Lung (tissue), 12 donors: ENCODE data around the gene PRRX2. TPM values are rescaled to one million over a fixed set of nuclear protein-coding genes. Genes with fewer than 3 reads are reported as not detected.

ENCODE experiments used
- ATAC-seq: fragments of 200-7000 bp; cut with Tn5 transposase; one replicate; pipeline ENCODE4 v1.9.1; 2020; ENCODE audit warnings: moderate number of reproducible peaks; ENCODE audit not compliant: insufficient read depth, low FRiP score
- DNase-seq, 3 donors: peaks; one replicate each; pipeline ENCODE4 v3.0.0-alpha.2; 2013 to 2017
- H3K27ac ChIP-seq, 2 donors: one replicate each; pipeline ENCODE4 v1.5.1; 2013; ENCODE audit warnings: mild to moderate bottlenecking in 2 of 2, moderate library complexity in 2 of 2, control low read depth in 1 of 2, inconsistent platforms in 1 of 2, low read depth in 1 of 2, low read length in 1 of 2
- H3K27me3 ChIP-seq, 3 donors: one replicate each; pipeline ENCODE4 v1.5.1; 2013; ENCODE audit warnings: low read length in 2 of 3; ENCODE audit not compliant: control insufficient read depth in 3 of 3, insufficient read depth in 3 of 3
- H3K36me3 ChIP-seq, 4 donors: one replicate each; pipeline ENCODE4 v1.5.1; 2013; ENCODE audit warnings: low read length in 4 of 4, mild to moderate bottlenecking in 1 of 4, moderate library complexity in 1 of 4; ENCODE audit not compliant: control insufficient read depth in 4 of 4, insufficient read depth in 4 of 4
- H3K4me1 ChIP-seq, 5 donors: one replicate each; pipeline ENCODE4 v1.5.1; 2013; ENCODE audit warnings: low read length in 5 of 5, mild to moderate bottlenecking in 2 of 5, moderate library complexity in 1 of 5; ENCODE audit not compliant: control insufficient read depth in 5 of 5, insufficient read depth in 5 of 5
- H3K4me3 ChIP-seq: one replicate; pipeline ENCODE4 v1.5.1; 2013; ENCODE audit warnings: mild to moderate bottlenecking, control low read depth, moderate library complexity
- H3K9ac ChIP-seq, 2 donors: one replicate each; pipeline ENCODE4 v1.5.1; 2013; ENCODE audit warnings: low read length in 2 of 2, control low read depth in 1 of 2; ENCODE audit not compliant: insufficient read depth in 1 of 2
- H3K9me3 ChIP-seq, 4 donors: one replicate each; pipeline ENCODE4 v1.5.1; 2013; ENCODE audit warnings: low read length in 3 of 4, mild to moderate bottlenecking in 1 of 4, moderate library complexity in 1 of 4; ENCODE audit not compliant: control insufficient read depth in 4 of 4, insufficient read depth in 3 of 4
- WGBS, 2 donors: extraction: QIAGEN DNeasy Blood & Tissue Kit; methylation state at CpG; one replicate each; pipeline ENCODE4 v1.1.7; 2013; 5-methylcytosine and 5-hydroxymethylcytosine counted together
- polyA plus RNA-seq, 2 donors: library from polyadenylated mRNA; stranded (reverse); fragments of 200-250 nt; gene quantifications; one replicate each; pipeline ENCODE4 v1.2.1, GENCODE V29; 2013
- total RNA-seq, 2 donors: library from RNA; depleted of rRNA in 1 of 2; stranded (reverse); fragments of >200 nt in 1 of 2; gene quantifications; one replicate each; pipeline ENCODE4 v1.2.1, GENCODE V29; 2014 to 2021
- TF ChIP-seq, protein P1 (sequence below): IDR thresholded peaks from 2 replicates; pipeline ENCODE4 v1.5.1; 2012; ENCODE audit warnings: mild to moderate bottlenecking; ENCODE audit errors: control extremely low read depth, extremely low read depth
- donor health status: control.
- donor health status: control.
- donor health status: Bipolar disorder and iron deficiency.
- donor health status: healthy.
- donor health status: DM: yes; HTN: yes; CAD: no.

PRRX2 gene
- total and polyA plus RNA-seq, 4 donors, result 2.2 to 3.8 (median 3.5) TPM

DNA sequence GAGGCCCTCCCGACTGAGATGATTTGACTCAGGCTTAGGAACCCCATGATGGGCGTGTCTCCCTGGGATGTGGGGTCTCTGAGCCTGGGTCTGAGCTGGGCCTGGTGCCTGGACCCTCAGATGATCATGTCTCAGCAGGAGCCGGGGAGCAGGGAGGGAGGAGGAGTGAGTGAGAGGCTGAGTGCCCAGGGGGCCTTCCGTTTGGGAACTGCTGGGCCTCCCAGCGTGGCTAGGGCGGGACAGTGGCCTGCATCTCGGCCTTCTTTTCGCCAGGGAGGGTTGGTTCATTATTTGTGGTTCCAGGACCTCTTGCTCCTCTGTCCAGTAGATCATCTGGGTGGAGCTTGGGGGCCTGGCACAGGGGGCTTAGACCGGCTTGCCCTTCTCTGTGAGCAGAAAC, 5.6 kb downstream of the PRRX2 start:
- Histone ChIP-seq H3K4me3 (no peak overlapping the region), H3K4me1 (peaks cover 0 to 3% (median 0%) of the 10 kb centered on the region in 5 donors), H3K9me3 (no peaks in the 10 kb centered on the region), H3K27me3 (peaks cover 5 to 20% (median 10%) of the 10 kb centered on the region in 3 donors), H3K9ac (no peak overlapping the region), H3K36me3 (no peaks in the 10 kb centered on the region), H3K27ac (no peak overlapping the region)
- ATAC-seq, result no peak
- TF ChIP-seq, protein P1, sequence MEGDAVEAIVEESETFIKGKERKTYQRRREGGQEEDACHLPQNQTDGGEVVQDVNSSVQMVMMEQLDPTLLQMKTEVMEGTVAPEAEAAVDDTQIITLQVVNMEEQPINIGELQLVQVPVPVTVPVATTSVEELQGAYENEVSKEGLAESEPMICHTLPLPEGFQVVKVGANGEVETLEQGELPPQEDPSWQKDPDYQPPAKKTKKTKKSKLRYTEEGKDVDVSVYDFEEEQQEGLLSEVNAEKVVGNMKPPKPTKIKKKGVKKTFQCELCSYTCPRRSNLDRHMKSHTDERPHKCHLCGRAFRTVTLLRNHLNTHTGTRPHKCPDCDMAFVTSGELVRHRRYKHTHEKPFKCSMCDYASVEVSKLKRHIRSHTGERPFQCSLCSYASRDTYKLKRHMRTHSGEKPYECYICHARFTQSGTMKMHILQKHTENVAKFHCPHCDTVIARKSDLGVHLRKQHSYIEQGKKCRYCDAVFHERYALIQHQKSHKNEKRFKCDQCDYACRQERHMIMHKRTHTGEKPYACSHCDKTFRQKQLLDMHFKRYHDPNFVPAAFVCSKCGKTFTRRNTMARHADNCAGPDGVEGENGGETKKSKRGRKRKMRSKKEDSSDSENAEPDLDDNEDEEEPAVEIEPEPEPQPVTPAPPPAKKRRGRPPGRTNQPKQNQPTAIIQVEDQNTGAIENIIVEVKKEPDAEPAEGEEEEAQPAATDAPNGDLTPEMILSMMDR, result no peak
- DNase-seq, result no peak
- WGBS, 2 donors, result 82 to 92% methylated on average over 9 of the region's 9 CpGs

DNA sequence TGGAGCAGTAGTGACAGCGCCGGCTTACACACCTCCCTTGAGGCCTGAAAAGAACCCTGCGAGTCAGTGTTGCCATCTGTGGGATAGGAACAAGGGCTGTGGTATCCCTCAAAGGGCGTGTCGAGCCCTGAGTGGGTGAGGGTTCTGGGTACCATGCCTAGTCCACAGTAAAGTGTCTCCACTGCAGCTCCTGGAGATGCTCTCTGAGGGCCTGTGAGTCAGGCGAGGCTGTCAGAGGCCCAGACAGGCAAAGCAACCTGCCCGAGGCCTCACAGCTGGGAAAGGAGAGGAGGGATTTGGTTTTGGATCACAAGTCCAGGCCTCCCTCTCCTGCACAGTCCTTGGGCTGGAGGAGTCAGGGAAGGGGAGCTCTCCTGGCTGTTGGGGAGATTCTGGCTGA, 6.1 kb downstream of the PRRX2 start:
- ATAC-seq, result no peak
- peaks cover 5 to 19% (median 10%) of the 10 kb centered on the region in 3 donors for H3K27me3 ChIP-seq
- H3K9me3 ChIP-seq, result no peaks in the 10 kb centered on the region
- no peak for DNase-seq
- no peak overlapping the region for H3K27ac ChIP-seq
- 83 to 93% methylated on average over 7 of the region's 7 CpGs for WGBS, 2 donors
- H3K4me3 ChIP-seq, result no peak overlapping the region
- TF ChIP-seq, protein P1, result no peak
- H3K36me3 ChIP-seq, result no peaks in the 10 kb centered on the region
- H3K4me1 ChIP-seq, result no peaks in the 10 kb centered on the region
- H3K9ac ChIP-seq, result no peak overlapping the region

DNA sequence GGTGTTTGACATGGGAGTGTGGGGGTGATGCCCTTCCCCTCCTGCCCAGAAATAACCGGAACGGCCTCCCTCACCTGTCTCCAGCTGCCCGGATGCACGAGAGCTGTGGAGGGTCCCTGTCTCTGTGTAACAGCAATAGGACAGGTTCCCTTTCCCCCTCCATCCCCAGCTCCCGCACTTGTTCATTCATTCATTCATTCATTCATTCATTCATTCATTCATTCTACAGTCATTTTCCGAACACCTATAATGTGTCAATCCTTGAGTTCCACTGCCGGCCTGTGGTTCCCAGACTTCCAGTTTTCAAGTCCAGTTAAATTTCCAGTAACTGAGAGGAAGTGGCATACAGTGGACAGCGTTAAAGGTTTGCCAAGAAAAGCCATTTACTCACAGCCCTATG, 7.3 kb downstream of the PRRX2 start:
- WGBS, 2 donors, result 84% methylated on average over 4 to 8 of the region's 8 CpGs
- Histone ChIP-seq H3K27ac (no peak overlapping the region), H3K9ac (no peak overlapping the region), H3K36me3 (no peaks in the 10 kb centered on the region), H3K9me3 (no peaks in the 10 kb centered on the region), H3K27me3 (peaks cover 3 to 15% (median 4%) of the 10 kb centered on the region in 3 donors), H3K4me1 (no peaks in the 10 kb centered on the region), H3K4me3 (no peak overlapping the region)
- DNase-seq (no peak), ATAC-seq (no peak)
- TF ChIP-seq, protein P1, result no peak

DNA sequence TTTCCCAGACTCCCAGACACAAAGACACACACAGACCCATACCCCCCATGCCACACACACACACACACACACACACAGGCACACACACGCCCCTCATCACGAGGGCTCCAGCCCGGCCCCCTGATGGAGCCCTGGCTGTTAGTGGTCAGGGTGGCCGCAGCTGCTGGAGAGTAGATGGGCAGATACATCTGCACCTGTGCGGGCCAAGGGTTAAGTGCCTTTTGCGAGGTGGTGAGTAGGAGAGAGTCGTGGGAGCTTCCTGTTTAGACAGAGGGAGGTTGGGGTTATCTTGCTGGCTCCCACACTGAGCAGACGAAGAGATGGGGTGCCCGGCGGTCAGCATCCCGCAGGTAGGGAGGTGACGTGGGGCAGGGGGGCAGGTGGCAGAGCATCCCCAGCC, 8.2 kb downstream of the PRRX2 start:
- Histone ChIP-seq H3K9me3 (no peaks in the 10 kb centered on the region), H3K27ac (no peak overlapping the region), H3K27me3 (peaks cover 0 to 20% (median 3%) of the 10 kb centered on the region in 3 donors), H3K36me3 (no peaks in the 10 kb centered on the region), H3K9ac (no peak overlapping the region), H3K4me1 (no peaks in the 10 kb centered on the region), H3K4me3 (no peak overlapping the region)
- DNase-seq (no peak), ATAC-seq (no peak)
- TF ChIP-seq, protein P1, result no peak
- WGBS, 2 donors, result 51 to 73% methylated on average over 12 of the region's 12 CpGs
